T-helper 2 cell treated with Interferon-gamma antibody and Interleukin-4, amounts not matched to agents 100 ng/mL and 5 ng/mL, for 36 hours (primary cell): ENCODE data around the gene TBC1D22A. TPM values are rescaled to one million over a fixed set of nuclear protein-coding genes. Genes with fewer than 3 reads are reported as not detected.
"Not testable (repeated sequence)": the region's sequence is repeated elsewhere in the genome, so short reads cannot be mapped to it uniquely, and the experiment has no call there.

Experiments used
- intact Hi-C: fragments of 100-400 bp; cut with micrococcal nuclease; formaldehyde crosslinking; loops from one replicate; pipeline ENCODE4 v1.15.1; 2023
- total RNA-seq: library from RNA; stranded (reverse); gene quantifications from 2 replicates; pipeline ENCODE4 v1.2.3, GENCODE V29; 2022

Gene TBC1D22A
- total RNA-seq, 1 donor from 2014 or later = 32.8 TPM

- intact Hi-C loops = no loop called here
These were observed 367.6 kb downstream of the TBC1D22A start for GRCh38 chr22:47129902-47130635.

- intact Hi-C loops = no loop called here
These were observed 368.6 kb downstream of the TBC1D22A start for GRCh38 chr22:47130883-47131631.

GRCh38 chr22:47131632-47132427, 369.4 kb downstream of the TBC1D22A start:
- intact Hi-C loops = no loop called here

GRCh38 chr22:47132428-47132825, 370.0 kb downstream of the TBC1D22A start:
- intact Hi-C loops = no loop called here

GRCh38 chr22:47133061-47133969, 370.9 kb downstream of the TBC1D22A start:
- intact Hi-C loops = no loop called here

GRCh38 chr22:47134222-47134621, 371.8 kb downstream of the TBC1D22A start:
- intact Hi-C loops = no loop called here

- intact Hi-C loops = no loop called here
These were observed 372.9 kb downstream of the TBC1D22A start for GRCh38 chr22:47135338-47135737.

- intact Hi-C loops = no loop called here
These were observed 373.6 kb downstream of the TBC1D22A start for GRCh38 chr22:47136050-47136449.

GRCh38 chr22:47136671-47137070, 374.2 kb downstream of the TBC1D22A start:
- intact Hi-C loops = no loop called here

- intact Hi-C loops = no loop called here
These were observed 376.8 kb downstream of the TBC1D22A start for GRCh38 chr22:47139013-47139789.

- intact Hi-C loops = no loop called here
These were observed 377.3 kb downstream of the TBC1D22A start for GRCh38 chr22:47139790-47140119.

- intact Hi-C loops = not testable (repeated sequence)
These were observed 378.5 kb downstream of the TBC1D22A start for GRCh38 chr22:47140975-47141374.

- intact Hi-C loops = no loop called here
These were observed 380.1 kb downstream of the TBC1D22A start for GRCh38 chr22:47142427-47143046.

GRCh38 chr22:47143249-47143938, 380.9 kb downstream of the TBC1D22A start:
- intact Hi-C loops = no loop called here

GRCh38 chr22:47144076-47144765, 381.8 kb downstream of the TBC1D22A start:
- intact Hi-C loops = no loop called here

- intact Hi-C loops = no loop called here
These were observed 382.5 kb downstream of the TBC1D22A start for GRCh38 chr22:47144791-47145425.

GRCh38 chr22:47145883-47146282, 383.4 kb downstream of the TBC1D22A start:
- intact Hi-C loops = no loop called here

GRCh38 chr22:47146391-47146790, 383.9 kb downstream of the TBC1D22A start:
- intact Hi-C loops = no loop called here
